ENCODE measurements around the gene ACOT8. TPM values are rescaled to one million over a fixed set of nuclear protein-coding genes. Genes with fewer than 3 reads are reported as not detected.
A peak's percentile ranks its signal among the peaks of the same experiment; 100 is the strongest.
"Not testable (repeated sequence)": the region's sequence is repeated elsewhere in the genome, so short reads cannot be mapped to it uniquely, and the experiment has no call there.

ACOT8 gene
- total RNA-seq, 1 donor from 2014 or later = 20.6 TPM

- H3K27ac Mint-ChIP-seq = no peak overlapping the region
- H3K4me3 Mint-ChIP-seq = peak overlapping the region; percentile 78
- H3K9me3 Mint-ChIP-seq = no peaks in the 10 kb centered on the region
- peaks cover 21% of the 10 kb centered on the region for H3K4me1 Mint-ChIP-seq (ENCODE audit: unreplicated experiment)
- H3K36me3 Mint-ChIP-seq = peaks cover 8% of the 10 kb centered on the region
- TF ChIP-seq, protein P1, sequence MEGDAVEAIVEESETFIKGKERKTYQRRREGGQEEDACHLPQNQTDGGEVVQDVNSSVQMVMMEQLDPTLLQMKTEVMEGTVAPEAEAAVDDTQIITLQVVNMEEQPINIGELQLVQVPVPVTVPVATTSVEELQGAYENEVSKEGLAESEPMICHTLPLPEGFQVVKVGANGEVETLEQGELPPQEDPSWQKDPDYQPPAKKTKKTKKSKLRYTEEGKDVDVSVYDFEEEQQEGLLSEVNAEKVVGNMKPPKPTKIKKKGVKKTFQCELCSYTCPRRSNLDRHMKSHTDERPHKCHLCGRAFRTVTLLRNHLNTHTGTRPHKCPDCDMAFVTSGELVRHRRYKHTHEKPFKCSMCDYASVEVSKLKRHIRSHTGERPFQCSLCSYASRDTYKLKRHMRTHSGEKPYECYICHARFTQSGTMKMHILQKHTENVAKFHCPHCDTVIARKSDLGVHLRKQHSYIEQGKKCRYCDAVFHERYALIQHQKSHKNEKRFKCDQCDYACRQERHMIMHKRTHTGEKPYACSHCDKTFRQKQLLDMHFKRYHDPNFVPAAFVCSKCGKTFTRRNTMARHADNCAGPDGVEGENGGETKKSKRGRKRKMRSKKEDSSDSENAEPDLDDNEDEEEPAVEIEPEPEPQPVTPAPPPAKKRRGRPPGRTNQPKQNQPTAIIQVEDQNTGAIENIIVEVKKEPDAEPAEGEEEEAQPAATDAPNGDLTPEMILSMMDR (conservative IDR thresholded peaks at IDR 0.05) = no peak
- no peaks in the 10 kb centered on the region for H3K27me3 Mint-ChIP-seq
- no peak for DNase-seq (ENCODE audit: extremely low spot score, unreplicated experiment)
Observed at GRCh38 chr20:45882469-45883099, 25.4 kb upstream of the ACOT8 start.

DNA sequence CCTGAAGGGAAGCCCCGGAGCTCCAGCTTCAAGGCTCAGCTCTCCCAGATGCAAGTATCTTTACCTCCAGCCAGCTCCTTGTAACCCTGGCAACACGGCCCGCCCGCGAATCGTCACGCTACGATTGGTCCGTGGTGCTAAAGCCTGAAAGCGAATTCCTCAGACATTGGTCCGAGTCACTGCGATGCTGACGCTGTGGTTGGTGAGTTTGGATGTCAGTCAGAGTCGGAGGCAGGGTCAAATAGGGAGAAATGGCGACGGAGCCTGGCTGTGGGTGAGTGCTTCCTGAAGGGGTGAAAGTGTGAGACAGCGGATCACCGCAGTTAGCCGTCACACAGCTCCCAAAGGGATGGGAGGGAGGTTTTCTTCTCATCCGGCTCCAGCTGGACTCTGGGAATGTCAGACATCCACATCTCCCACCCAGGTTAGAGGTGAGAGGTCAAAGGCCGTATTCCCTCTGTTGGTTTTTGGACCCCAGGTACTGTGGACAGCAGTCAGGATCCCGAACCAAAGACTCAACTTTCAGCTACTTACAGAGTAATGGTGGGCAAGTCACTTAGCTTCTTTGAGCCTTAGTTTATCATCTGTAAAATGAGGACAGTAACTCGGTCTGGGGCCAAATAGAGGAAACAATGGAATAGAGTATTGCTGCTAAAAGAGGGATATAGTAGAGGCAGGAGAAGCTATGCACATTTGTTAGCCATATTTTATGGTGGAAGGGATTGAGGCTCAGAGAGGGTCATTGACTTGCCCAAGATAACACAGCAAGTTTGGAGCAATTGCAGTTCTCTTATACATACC, 24.0 kb upstream of the ACOT8 start, which contains the start of gene ZSWIM1:
Gene ZSWIM1 (plus strand): TSS at position 240 of the 801 bp plus-strand sequence. CDS start 1,366 bp downstream, outside the sequence.
- DNase-seq (ENCODE audit: extremely low spot score, unreplicated experiment) = peak; percentile 97
- Mint-ChIP-seq H3K4me3 (peak within 1 kb of the TSS; percentile 99), H3K27me3 (no peaks in the 10 kb centered on the region), H3K27ac (peak within 1 kb of the TSS; percentile 98), H3K36me3 (peaks cover 8% of the 10 kb centered on the region), H3K4me1 (ENCODE audit: unreplicated experiment) (peaks cover 21% of the 10 kb centered on the region), H3K9me3 (no peaks in the 10 kb centered on the region)
- TF ChIP-seq, protein P1 (conservative IDR thresholded peaks at IDR 0.05) = no peak

DNA sequence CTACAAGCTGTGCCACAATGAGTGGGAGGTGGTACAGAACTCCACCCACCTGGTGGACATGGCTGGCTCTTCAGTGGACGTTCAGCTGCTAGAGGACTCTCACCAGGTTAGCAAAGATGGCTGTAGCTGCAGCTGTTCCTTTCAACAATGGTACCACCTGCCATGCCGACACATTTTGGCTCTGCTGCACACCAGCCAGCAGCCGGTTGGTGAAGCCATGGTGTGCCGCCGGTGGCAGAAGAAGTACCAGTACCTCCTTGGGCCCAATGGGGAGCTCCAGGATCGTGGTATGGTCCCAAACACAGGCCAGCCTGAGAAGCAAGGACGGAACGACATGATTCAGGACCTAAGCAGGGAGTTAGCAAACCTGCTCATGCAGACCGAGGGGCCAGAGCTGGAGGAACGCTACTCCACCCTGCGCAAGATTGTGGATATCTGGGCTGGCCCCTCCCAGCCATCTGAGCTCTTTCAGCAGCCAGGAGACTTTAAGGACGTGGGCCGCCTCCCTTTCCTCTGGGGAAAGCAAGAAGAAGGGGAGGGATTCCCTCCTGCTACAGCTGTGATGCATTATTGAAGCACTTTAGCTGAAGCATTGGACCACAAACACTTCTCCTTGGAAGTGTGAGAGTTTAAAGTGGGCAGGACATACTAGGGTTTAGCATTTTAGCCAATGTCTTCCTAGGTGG, 21.0 kb upstream of the ACOT8 start:
- peaks cover 8% of the 10 kb centered on the region for H3K36me3 Mint-ChIP-seq
- TF ChIP-seq, protein P1 (conservative IDR thresholded peaks at IDR 0.05) = no peak
- no peaks in the 10 kb centered on the region for H3K9me3 Mint-ChIP-seq
- no peak overlapping the region for H3K27ac Mint-ChIP-seq
- no peak for DNase-seq (ENCODE audit: extremely low spot score, unreplicated experiment)
- no peaks in the 10 kb centered on the region for H3K27me3 Mint-ChIP-seq
- H3K4me3 Mint-ChIP-seq = no peak overlapping the region
- H3K4me1 Mint-ChIP-seq (ENCODE audit: unreplicated experiment) = peaks cover 21% of the 10 kb centered on the region

DNA sequence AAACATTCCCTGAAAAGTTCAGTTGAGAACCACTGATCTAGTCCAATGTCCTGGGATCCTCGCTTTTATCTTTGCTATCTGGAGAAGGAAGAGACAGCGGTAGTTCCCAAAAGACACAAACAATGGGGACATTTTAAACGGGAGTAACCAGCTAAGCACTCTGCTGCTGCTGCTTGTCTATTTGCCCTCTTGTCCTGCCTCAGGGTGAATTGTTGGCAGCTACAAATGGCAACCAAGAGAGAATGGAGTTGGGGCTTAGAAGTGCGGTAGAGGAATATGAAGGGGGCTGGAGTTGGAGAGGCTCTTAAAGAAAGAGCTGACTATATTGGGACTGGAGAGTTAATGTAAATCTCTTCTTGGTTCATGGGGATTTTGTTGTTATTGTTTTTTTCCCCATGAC, 17.4 kb upstream of the ACOT8 start:
- Mint-ChIP-seq H3K27ac (no peak overlapping the region), H3K4me1 (ENCODE audit: unreplicated experiment) (no peaks in the 10 kb centered on the region), H3K4me3 (no peak overlapping the region), H3K9me3 (no peaks in the 10 kb centered on the region), H3K36me3 (no peaks in the 10 kb centered on the region), H3K27me3 (no peaks in the 10 kb centered on the region)
- no peak for DNase-seq (ENCODE audit: extremely low spot score, unreplicated experiment)
- TF ChIP-seq, protein P1 (conservative IDR thresholded peaks at IDR 0.05) = no peak

DNA sequence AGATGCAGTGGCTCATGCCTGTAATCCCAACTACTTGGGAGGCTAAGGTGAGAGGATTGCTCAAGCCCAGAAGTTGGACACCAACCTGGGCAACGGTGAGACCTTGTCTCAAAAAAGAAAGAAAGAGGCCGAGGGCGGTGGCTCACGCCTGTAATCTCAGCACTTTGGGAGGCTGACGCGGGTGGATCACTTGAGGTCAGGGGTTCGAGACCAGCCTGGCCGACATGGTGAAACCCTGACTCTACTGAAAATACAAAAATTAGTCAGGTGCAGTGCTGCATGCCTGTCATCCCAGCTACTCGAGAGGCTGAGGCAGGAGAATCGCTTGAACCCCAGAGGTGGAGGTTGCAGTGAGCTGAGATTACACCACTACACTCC, 16.9 kb upstream of the ACOT8 start:
- not testable (repeated sequence) for H3K27me3 Mint-ChIP-seq; H3K36me3 Mint-ChIP-seq; H3K4me1 Mint-ChIP-seq (ENCODE audit: unreplicated experiment); DNase-seq (ENCODE audit: extremely low spot score, unreplicated experiment); H3K27ac Mint-ChIP-seq; H3K4me3 Mint-ChIP-seq; H3K9me3 Mint-ChIP-seq

All from type B pancreatic cell (in vitro differentiated cells).